Dermis blood vessel endothelial cell (primary cell): ENCODE data around the gene LGI4. TPM values are rescaled to one million over a fixed set of nuclear protein-coding genes. Genes with fewer than 3 reads are reported as not detected.

Experiments used
- DNase-seq: peaks from one replicate; pipeline ENCODE4 v3.0.0; 2010
- total RNA-seq: library from RNA; depleted of rRNA; stranded (reverse); fragments of >200 nt; gene quantifications from 2 replicates; pipeline ENCODE4 v1.2.3, GENCODE V29; 2014

The LGI4 gene
- total RNA-seq, 1 donor from 2014 or later = 0.34 TPM

DNA sequence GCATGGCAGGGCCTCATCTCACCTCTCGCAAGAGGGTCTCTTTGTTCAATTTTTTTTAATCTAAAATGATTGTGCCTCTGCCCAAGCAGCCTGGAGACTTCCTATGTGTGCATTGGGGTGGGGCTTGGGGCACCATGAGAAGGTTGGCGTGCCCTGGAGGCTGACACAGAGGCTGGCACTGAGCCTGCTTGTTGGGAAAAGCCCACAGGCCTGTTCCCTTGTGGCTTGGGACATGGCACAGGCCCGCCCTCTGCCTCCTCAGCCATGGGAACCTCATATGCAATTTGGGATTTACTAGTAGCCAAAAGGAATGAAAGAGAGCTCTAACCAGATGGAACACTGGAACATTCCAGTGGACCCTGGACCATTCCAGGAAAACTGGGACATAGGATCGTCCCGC lies 11.3 kb downstream of the LGI4 start:
- no peak for DNase-seq

DNA sequence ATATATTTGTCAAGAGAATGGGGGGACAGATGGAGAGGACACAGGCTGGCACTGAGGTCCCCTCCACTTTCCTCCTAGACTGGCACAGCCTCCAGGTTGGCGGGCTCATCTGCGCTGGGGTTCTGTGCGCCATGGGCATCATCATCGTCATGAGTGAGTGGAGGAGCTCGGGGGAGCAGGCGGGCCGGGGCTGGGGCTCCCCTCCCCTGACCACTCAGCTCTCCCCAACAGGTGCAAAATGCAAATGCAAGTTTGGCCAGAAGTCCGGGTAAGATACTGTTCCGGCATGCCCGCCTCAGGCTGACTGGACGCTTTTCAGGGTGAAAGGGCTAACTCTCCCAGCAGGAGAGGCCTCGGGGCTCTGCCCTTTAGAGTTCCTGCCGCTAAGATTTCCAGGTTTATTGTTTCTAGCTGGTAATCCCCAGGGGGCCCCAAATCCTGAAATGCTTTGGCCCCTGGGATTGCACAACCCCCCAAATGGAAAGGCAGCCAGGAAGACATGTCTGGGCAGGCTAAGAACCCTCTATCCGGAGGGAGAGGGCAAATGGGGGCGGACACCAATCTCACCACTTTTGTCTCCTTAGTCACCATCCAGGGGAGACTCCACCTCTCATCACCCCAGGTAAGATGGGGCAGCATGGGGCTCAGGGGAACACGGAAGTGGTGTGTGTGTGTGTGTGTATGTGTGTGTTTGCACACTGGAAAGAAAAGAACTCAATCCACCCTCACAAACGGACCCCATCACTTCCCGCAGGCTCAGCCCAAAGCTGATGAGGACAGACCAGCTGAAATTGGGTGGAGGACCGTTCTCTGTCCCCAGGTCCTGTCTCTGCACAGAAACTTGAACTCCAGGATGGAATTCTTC lies 11.9 kb downstream of the LGI4 start:
- no peak for DNase-seq

- no peak for DNase-seq
Measured at GRCh38 chr19:35120898-35121297, 14.0 kb downstream of the LGI4 start.

DNA sequence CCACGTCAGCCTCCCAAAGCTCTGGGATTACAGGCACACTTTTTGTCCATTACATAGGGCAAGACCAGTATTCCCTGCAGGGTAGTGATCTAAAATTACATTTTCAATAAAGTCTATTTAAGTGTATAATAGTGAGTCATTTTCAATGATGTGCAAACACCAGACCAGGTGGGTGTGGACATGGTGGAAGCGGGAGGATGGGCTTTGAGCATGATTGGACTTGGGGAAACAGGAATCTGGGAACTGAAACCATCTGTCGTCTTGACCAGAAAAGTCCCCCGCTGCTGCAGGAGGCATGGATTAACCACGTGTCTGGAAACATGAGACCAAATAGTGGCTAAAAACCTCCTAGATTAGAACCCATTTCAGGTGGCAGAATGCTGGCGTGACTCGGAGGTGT lies 14.4 kb downstream of the LGI4 start:
- no peak for DNase-seq

- no peak for DNase-seq
Measured at GRCh38 chr19:35119578-35120155, 15.2 kb downstream of the LGI4 start.

DNA sequence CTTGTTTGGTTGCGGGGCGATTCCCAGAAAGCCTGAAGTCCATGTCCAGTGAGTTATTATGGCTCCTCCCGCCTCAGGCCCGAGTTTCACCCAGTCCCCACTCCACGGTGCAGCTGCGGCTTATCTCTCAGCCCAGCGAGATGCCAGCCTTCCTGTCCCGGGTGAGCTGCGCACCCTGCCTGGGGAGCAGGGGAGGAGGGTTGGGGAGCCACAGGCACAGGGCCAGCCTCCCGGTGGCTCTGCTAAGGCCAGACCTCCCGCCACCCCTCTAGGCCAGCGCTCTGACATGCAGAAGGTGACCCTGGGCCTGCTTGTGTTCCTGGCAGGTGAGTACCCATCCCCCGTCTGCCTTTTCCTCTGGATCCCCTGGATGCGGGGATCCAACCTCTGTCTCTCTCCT lies 15.8 kb downstream of the LGI4 start:
- DNase-seq = no peak

DNA sequence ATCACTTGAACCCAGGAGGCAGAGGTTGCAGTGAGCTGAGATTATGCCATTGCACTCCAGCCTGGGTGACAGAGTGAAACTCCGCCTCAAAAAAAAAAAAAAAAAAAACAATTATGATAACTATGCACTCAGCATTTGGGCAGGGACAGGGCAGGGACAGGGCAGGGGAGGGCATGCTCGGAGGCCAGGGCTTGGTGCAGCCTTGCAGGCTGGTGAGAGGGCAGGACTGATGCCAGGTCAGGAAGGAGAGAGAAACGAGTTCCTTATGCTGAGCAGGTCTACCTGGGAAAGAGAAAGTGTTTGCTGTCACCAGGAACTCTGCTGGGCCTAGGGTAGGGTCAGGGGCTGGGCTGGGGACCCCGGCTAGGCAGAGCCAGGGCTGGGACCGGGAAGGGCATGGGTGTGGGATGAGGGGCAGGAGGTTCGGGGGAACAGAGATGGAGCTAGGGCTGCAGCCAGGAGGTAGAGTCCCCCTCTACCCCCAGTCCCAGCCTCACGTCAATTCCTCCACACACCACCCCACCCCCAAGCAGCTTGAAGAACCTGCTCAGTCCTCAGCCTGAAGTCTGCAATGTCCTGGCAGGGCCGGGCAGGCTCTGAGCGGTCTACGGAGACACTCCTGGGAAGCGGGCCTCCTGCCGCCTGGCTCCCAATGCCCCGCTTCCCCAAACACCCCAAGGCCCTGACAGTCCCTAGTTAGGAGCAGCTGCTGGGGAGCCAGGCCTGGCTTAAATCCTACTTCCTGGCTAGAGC lies 16.4 kb downstream of the LGI4 start:
- no peak for DNase-seq

DNA sequence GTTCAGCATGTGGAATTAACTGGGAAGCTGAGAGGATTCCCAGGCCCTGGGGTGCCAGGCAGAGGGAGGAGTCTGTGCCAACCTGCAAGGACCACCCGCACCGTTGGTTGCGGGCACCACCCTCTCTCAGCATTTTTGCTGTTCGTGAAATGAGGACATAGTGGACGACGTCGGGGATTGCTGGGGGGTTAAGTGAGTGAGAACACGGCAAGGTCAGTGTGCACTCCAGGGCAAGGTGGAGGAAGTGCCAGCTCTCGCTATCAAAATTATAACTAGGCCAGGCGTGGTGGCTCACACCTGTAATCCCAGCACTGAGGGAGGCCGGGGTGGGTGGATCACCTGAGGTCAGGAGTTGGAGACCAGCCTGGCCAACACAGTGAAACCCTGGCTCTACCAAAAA lies 17.1 kb downstream of the LGI4 start:
- DNase-seq = no peak

DNA sequence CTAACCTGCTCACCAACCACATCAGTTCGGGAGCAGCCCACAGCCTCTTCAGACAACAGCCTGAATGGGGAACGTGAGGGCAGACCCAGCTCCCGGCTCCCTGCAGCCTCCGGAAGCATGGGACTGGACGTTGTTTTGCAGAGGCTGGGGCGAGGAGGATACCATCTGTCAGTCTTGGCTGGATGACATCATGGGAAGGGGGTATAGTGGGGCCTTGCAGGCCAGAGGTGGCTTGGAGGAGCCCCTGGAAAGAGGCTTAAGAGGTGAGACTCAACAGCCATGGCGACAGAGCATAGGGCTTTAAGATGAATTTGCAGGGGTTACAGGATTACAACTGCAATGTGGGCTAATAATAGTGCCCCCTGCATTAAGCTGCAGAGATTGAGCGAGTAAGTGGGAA lies 17.7 kb downstream of the LGI4 start:
- no peak for DNase-seq

DNA sequence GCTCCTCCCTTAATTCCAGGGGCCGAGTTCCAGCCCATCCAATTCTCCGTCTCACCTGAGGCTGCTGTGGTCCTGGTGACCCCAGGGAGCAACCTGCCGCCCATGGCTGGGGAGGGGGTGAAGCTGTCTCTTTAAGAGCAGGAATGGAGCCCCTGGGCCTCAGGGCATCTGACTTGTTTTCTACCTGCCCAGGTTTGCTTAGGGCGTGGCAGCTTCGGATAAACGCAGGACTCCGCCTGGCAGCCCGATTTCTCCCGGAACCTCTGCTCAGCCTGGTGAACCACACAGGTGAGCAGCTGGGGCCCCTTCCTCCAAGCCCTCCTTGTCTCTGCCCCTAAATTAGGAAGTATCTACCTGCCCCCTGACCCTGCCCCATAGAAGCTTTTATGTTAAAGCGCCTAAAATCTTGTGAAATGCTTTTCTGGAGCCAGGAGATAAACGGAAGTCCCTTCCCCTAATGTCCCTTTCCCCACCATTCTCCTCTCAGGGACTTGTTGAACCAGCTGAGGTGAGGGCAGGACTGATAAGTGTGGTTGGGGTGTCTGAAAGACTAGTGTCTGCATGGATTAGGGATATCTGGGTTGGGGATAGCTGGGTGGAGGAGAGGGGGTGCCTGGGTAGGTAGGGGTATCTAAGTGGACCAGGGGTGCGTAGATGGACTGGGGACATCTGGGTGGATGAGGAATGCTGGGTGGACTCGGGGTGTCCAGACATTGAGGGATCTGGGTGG lies 18.6 kb downstream of the LGI4 start:
- no peak for DNase-seq

DNA sequence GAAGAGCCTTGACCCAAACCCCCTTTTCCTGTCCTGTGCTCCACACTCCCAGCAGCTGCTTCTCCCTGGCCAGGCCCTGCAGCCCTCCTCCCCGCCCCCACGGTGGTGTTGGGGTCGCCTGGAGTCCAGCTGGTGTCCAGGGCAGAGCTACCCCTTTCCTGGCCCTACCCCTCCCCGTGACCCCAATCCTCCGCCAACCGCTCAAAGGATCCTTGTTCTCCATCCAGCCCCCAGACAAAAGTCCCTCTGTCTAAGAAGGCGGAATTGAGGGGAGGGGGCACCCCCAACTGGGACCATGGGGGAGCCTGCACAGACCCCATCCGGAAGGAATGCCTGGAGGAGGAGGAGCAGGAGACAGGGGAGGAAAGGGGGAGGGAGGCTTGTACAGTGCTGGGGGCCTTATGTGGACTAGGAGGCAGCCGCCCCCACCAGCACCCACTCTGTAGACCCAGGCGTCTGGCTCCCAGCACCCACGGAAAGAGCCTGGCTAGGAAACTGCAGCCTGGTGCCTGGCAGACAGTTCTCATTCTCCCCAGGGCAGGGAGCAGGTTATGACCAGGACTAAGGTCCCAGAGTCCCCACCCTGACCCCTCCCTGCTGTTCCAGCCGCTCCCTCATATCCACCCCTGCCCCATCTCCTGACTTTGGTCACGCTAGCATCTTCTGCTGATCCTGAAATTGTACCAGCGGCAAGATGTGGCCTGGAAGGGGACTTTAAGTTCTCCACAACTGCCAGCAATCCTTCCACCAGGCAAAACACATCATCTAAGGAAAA lies 19.5 kb downstream of the LGI4 start, which contains the start of gene FXYD3:
TSS of gene FXYD3 (plus strand) at position 647 of the 775 bp plus-strand sequence. CDS start 3,554 bp downstream, outside the sequence.
- no peak for DNase-seq

- peak; percentile 72 for DNase-seq
Measured at GRCh38 chr19:35114353-35115176, 20.3 kb downstream of the LGI4 start.

- no peak for DNase-seq
Measured at GRCh38 chr19:35112995-35113688, 21.7 kb downstream of the LGI4 start.

- no peak for DNase-seq
Measured at GRCh38 chr19:35110974-35111373, 23.9 kb downstream of the LGI4 start.

DNA sequence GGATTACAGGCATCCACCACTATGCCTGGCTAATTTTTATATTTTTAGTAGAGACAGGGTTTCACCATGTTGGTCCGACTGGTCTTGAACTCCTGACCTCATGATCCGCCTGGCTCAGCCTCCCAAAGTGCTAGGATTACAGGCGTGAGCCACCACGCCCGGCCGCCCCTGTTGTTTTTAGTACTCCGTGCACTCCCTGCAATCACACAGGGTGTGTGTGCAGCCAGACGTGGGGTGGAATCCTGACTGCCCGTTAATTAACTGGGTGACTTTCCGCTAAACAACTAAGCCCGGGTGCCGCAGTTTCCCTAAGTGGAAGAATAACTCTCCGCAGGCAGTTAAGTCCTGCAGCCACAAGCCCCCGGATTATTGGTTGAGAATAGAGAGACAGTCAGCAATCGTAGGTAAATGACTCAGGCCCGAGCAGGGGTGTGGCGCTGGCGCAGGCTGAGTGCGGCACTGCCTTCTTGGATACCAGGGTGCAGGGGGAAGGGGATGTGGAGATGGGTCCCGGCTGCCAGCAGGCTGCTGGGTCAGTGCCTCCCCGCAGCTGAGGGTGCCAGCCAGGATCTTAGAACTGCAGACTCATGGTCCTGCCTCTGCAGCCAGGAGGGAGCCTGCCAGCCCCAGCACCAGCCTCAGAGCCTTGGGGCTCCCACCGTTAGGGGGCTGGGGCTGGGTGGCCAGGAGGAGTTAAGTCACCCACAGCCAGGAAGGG lies 25.3 kb downstream of the LGI4 start:
- DNase-seq = no peak

GRCh38 chr19:35108730-35109129 lies 26.1 kb downstream of the LGI4 start:
- DNase-seq = no peak

- DNase-seq = peak; percentile 26
Measured at GRCh38 chr19:35107545-35107944, 27.3 kb downstream of the LGI4 start.

DNA sequence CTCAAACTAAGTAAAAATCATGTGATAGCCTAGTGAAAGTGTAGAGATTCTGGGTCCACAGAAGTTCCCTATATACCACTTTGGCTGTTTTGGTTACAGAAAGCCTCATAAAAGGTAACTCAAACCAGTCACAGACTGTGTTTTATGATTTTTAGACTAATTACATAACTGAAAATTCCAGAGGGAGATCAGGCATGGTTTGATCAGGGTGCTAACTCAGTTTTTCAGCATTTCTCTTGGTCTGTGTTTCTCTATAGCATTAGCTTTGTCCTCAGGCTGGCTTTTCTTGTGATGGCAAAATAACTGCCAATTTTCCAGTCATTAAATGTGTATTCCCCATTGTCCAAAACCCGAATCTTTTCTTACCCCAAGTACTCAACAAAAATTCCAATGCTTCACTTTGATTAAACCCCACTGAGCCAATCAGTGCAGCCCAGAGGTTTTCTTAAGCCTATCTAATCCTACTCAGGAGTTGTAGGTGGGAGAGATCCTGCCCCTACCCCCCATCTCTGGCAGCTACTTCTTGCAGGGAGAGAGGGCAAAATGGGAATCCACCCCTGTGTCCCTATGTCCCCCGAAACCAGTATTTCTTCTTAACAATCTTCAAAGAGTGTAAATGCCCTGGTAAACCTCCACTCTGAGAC lies 27.8 kb downstream of the LGI4 start:
- DNase-seq = no peak

- DNase-seq = no peak
Measured at GRCh38 chr19:35106291-35106583, 28.6 kb downstream of the LGI4 start.
